A549 (cell line): ENCODE data around the gene GRIP1.

ENCODE experiments used
- SREBF2 ChIP-seq: fragments of 450-650 bp; IDR thresholded peaks from 2 replicates; pipeline ENCODE4 v1.6.1; 2014; ENCODE audit warnings: mild to moderate bottlenecking, moderate library complexity
- ZFP36 ChIP-seq: fragments of 450-650 bp; IDR thresholded peaks from 2 replicates; pipeline ENCODE4 v1.6.1; 2014; ENCODE audit warnings: borderline replicate concordance; ENCODE audit not compliant: partially characterized antibody
- TF ChIP-seq, protein P1 (sequence below): fragments of 250-450 bp; sonication (Bioruptor Pico); IDR thresholded peaks from 2 replicates; pipeline ENCODE4 v1.5.0; 2021; ENCODE audit warnings: mild to moderate bottlenecking, moderate library complexity, borderline replicate concordance
- TF ChIP-seq, protein P2 (sequence below): fragments of >200 bp; sonication (Bioruptor Twin); formaldehyde crosslinking; IDR thresholded peaks from 3 replicates; pipeline ENCODE4 v1.5.1; 2016
- TF ChIP-seq, protein P3 (sequence below): fragments of 200-600 bp; sonication (generic); IDR thresholded peaks from 2 replicates; pipeline ENCODE4 v1.6.1; 2016; ENCODE audit warnings: antibody characterized with exemption, mild to moderate bottlenecking, moderate library complexity

DNA sequence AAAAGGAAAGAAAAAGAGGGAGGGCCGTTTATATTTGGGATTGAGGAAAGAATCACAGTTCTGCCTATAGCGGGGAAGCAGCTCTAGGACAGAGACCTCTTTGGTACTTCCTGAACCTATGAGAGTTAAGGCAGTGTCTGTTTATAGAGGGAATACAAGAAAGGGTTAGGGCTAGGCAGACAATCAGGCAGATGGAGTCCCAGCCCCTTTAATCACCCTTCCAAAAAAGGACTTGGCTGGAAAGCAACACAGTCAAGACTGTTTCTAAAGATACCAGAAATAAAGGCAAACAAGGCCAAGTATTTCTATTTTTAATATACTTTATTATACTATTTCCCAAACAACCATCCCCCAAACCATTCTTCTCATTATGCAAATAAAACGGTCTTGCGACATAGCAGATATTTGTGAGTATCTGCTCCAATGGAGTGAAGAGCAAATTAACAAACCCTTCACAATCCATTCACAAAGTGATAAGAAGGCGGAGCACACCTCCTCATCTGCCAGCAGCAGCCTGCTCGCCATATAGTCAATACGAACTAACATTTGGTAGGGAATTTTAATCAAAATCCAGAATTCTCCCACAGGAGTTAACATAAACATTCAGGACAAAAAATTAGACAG is 697 bp upstream of the GRIP1 start:
- TF ChIP-seq ZFP36 (no peak), SREBF2 (no peak)
- TF ChIP-seq, protein P1, sequence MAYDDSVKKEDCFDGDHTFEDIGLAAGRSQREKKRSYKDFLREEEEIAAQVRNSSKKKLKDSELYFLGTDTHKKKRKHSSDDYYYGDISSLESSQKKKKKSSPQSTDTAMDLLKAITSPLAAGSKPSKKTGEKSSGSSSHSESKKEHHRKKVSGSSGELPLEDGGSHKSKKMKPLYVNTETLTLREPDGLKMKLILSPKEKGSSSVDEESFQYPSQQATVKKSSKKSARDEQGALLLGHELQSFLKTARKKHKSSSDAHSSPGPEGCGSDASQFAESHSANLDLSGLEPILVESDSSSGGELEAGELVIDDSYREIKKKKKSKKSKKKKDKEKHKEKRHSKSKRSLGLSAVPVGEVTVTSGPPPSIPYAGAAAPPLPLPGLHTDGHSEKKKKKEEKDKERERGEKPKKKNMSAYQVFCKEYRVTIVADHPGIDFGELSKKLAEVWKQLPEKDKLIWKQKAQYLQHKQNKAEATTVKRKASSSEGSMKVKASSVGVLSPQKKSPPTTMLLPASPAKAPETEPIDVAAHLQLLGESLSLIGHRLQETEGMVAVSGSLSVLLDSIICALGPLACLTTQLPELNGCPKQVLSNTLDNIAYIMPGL: no peak
- TF ChIP-seq, protein P2, sequence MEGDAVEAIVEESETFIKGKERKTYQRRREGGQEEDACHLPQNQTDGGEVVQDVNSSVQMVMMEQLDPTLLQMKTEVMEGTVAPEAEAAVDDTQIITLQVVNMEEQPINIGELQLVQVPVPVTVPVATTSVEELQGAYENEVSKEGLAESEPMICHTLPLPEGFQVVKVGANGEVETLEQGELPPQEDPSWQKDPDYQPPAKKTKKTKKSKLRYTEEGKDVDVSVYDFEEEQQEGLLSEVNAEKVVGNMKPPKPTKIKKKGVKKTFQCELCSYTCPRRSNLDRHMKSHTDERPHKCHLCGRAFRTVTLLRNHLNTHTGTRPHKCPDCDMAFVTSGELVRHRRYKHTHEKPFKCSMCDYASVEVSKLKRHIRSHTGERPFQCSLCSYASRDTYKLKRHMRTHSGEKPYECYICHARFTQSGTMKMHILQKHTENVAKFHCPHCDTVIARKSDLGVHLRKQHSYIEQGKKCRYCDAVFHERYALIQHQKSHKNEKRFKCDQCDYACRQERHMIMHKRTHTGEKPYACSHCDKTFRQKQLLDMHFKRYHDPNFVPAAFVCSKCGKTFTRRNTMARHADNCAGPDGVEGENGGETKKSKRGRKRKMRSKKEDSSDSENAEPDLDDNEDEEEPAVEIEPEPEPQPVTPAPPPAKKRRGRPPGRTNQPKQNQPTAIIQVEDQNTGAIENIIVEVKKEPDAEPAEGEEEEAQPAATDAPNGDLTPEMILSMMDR: no peak
- TF ChIP-seq, protein P3, sequence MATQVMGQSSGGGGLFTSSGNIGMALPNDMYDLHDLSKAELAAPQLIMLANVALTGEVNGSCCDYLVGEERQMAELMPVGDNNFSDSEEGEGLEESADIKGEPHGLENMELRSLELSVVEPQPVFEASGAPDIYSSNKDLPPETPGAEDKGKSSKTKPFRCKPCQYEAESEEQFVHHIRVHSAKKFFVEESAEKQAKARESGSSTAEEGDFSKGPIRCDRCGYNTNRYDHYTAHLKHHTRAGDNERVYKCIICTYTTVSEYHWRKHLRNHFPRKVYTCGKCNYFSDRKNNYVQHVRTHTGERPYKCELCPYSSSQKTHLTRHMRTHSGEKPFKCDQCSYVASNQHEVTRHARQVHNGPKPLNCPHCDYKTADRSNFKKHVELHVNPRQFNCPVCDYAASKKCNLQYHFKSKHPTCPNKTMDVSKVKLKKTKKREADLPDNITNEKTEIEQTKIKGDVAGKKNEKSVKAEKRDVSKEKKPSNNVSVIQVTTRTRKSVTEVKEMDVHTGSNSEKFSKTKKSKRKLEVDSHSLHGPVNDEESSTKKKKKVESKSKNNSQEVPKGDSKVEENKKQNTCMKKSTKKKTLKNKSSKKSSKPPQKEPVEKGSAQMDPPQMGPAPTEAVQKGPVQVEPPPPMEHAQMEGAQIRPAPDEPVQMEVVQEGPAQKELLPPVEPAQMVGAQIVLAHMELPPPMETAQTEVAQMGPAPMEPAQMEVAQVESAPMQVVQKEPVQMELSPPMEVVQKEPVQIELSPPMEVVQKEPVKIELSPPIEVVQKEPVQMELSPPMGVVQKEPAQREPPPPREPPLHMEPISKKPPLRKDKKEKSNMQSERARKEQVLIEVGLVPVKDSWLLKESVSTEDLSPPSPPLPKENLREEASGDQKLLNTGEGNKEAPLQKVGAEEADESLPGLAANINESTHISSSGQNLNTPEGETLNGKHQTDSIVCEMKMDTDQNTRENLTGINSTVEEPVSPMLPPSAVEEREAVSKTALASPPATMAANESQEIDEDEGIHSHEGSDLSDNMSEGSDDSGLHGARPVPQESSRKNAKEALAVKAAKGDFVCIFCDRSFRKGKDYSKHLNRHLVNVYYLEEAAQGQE: no peak
